ENCODE results near the gene DAP. TPM values are rescaled to one million over a fixed set of nuclear protein-coding genes. Genes with fewer than 3 reads are reported as not detected.

Gene DAP
- total and polyA plus RNA-seq, 2 experiments from 2014 or later = 52.9 to 255 TPM

GRCh38 chr5:10679336-10679988 lies 81.6 kb downstream of the DAP start:
- Histone ChIP-seq H3K4me1 (ENCODE audit: insufficient read depth) (no peaks in the 10 kb centered on the region; the same call in 1 of the 2 replicates), H4K20me1 (ENCODE audit: insufficient read depth) (no peaks in the 10 kb centered on the region), H3K27me3 (replicated peaks; ENCODE audit: insufficient read depth) (no peaks in the 10 kb centered on the region), H2AFZ (no peak overlapping the region), H3K27ac (no peak overlapping the region), H3F3A (ENCODE audit: insufficient read depth) (0 out of 2 replicates have a peak, but pooled peaks cover 3% of the 10 kb centered on the region), H3K36me3 (ENCODE audit: low read depth) (peaks cover 19% of the 10 kb centered on the region), H3K9ac (no peak overlapping the region), H3K9me2 (ENCODE audit: insufficient read depth) (no peaks in the 10 kb centered on the region), H3K79me2 (ENCODE audit: insufficient read depth) (peaks cover 2% of the 10 kb centered on the region; the same call in 1 of the 2 replicates), H3K9me3 (ENCODE audit: low read depth) (no peaks in the 10 kb centered on the region), H3K4me3 (no peak overlapping the region), H3K4me2 (ENCODE audit: unreplicated experiment) (no peak overlapping the region)
- 92% methylated on average over 15 of the region's 15 CpGs for WGBS, 2 experiments (ENCODE audit: low coverage in 1 of 2, low lambda C conversion rate in 2 of 2, missing lambda C conversion rate in 2 of 2)
- no peak for DNase-seq
- in situ Hi-C loops (cut with MboI) = loop anchor here (25.0 kb wide), 2 partner anchors 508 to 1333 kb away; no protein-coding TSS in a partner anchor
- TF ChIP-seq EZH2phosphoT487 (IDR thresholded peaks at IDR 0.05; ENCODE audit: insufficient read depth, low read depth) (no peak), EZH2 (IDR thresholded peaks at IDR 0.05; ENCODE audit: insufficient read depth, poor library complexity, severe bottlenecking) (no peak)

- peaks cover 19% of the 10 kb centered on the region for H3K36me3 ChIP-seq (ENCODE audit: low read depth)
- in situ Hi-C loops (cut with MboI) = loop anchor here (25.0 kb wide), 2 partner anchors 509 to 1334 kb away; no protein-coding TSS in a partner anchor
- TF ChIP-seq EZH2 (IDR thresholded peaks at IDR 0.05; ENCODE audit: insufficient read depth, poor library complexity, severe bottlenecking) (no peak), EZH2phosphoT487 (IDR thresholded peaks at IDR 0.05; ENCODE audit: insufficient read depth, low read depth) (no peak)
- no peak overlapping the region for H3K9ac ChIP-seq
- H3K9me3 ChIP-seq (ENCODE audit: low read depth) = no peaks in the 10 kb centered on the region
- H2AFZ ChIP-seq = no peak overlapping the region
- no peak overlapping the region for H3K4me3 ChIP-seq
- H3K27ac ChIP-seq = no peak overlapping the region
- WGBS, 2 experiments (ENCODE audit: low coverage in 1 of 2, low lambda C conversion rate in 2 of 2, missing lambda C conversion rate in 2 of 2) = 79 to 87% methylated on average over 2 of the region's 2 CpGs
- 0 out of 2 replicates have a peak, but pooled peaks cover 3% of the 10 kb centered on the region for H3F3A ChIP-seq (ENCODE audit: insufficient read depth)
- no peaks in the 10 kb centered on the region for H4K20me1 ChIP-seq (ENCODE audit: insufficient read depth)
- no peak overlapping the region for H3K4me2 ChIP-seq (ENCODE audit: unreplicated experiment)
- H3K79me2 ChIP-seq (ENCODE audit: insufficient read depth) = no peaks in the 10 kb centered on the region
- no peaks in the 10 kb centered on the region; the same call in 1 of the 2 replicates for H3K4me1 ChIP-seq (ENCODE audit: insufficient read depth)
- H3K27me3 ChIP-seq (replicated peaks; ENCODE audit: insufficient read depth) = no peaks in the 10 kb centered on the region
- peak; percentile 39 for DNase-seq
- H3K9me2 ChIP-seq (ENCODE audit: insufficient read depth) = no peaks in the 10 kb centered on the region
Observed at GRCh38 chr5:10678244-10678643, 82.8 kb downstream of the DAP start.

GRCh38 chr5:10677533-10677932 lies 83.5 kb downstream of the DAP start:
- in situ Hi-C loops (cut with MboI) = loop anchor here (25.0 kb wide), 2 partner anchors 510 to 1335 kb away; no protein-coding TSS in a partner anchor
- WGBS, 2 experiments (ENCODE audit: low coverage in 1 of 2, low lambda C conversion rate in 2 of 2, missing lambda C conversion rate in 2 of 2) = 99% methylated on average over 7 of the region's 7 CpGs

GRCh38 chr5:10676946-10677345 lies 84.1 kb downstream of the DAP start:
- no peak overlapping the region for H2AFZ ChIP-seq
- H3K9me2 ChIP-seq (ENCODE audit: insufficient read depth) = no peaks in the 10 kb centered on the region
- in situ Hi-C loops (cut with MboI) = loop anchor here (25.0 kb wide), 2 partner anchors 510 to 1335 kb away; no protein-coding TSS in a partner anchor
- H4K20me1 ChIP-seq (ENCODE audit: insufficient read depth) = no peaks in the 10 kb centered on the region
- no peaks in the 10 kb centered on the region; the same call in 1 of the 2 replicates for H3K4me1 ChIP-seq (ENCODE audit: insufficient read depth)
- H3K4me3 ChIP-seq = no peak overlapping the region
- no peak overlapping the region for H3K27ac ChIP-seq
- no peaks in the 10 kb centered on the region for H3K79me2 ChIP-seq (ENCODE audit: insufficient read depth)
- no peak for DNase-seq
- H3K9me3 ChIP-seq (ENCODE audit: low read depth) = no peaks in the 10 kb centered on the region
- H3K36me3 ChIP-seq (ENCODE audit: low read depth) = peaks cover 19% of the 10 kb centered on the region
- no peak overlapping the region for H3K4me2 ChIP-seq (ENCODE audit: unreplicated experiment)
- H3K27me3 ChIP-seq (replicated peaks; ENCODE audit: insufficient read depth) = no peaks in the 10 kb centered on the region
- H3F3A ChIP-seq (ENCODE audit: insufficient read depth) = 0 out of 2 replicates have a peak, but pooled peaks cover 3% of the 10 kb centered on the region
- H3K9ac ChIP-seq = no peak overlapping the region
- TF ChIP-seq EZH2phosphoT487 (IDR thresholded peaks at IDR 0.05; ENCODE audit: insufficient read depth, low read depth) (no peak), EZH2 (IDR thresholded peaks at IDR 0.05; ENCODE audit: insufficient read depth, poor library complexity, severe bottlenecking) (no peak)
- WGBS, 2 experiments (ENCODE audit: low coverage in 1 of 2, low lambda C conversion rate in 2 of 2, missing lambda C conversion rate in 2 of 2) = 27 to 51% methylated on average over 1 of the region's 1 CpG

More at GRCh38 chr5:10677533-10677932, 83.5 kb downstream of the DAP start:
- no peak for TF ChIP-seq EZH2 (IDR thresholded peaks at IDR 0.05; ENCODE audit: insufficient read depth, poor library complexity, severe bottlenecking)
- no peak for TF ChIP-seq EZH2phosphoT487 (IDR thresholded peaks at IDR 0.05; ENCODE audit: insufficient read depth, low read depth)
- Histone ChIP-seq H3K4me2 (ENCODE audit: unreplicated experiment) (no peak overlapping the region), H3F3A (ENCODE audit: insufficient read depth) (0 out of 2 replicates have a peak, but pooled peaks cover 3% of the 10 kb centered on the region), H3K9me3 (ENCODE audit: low read depth) (no peaks in the 10 kb centered on the region), H2AFZ (no peak overlapping the region), H3K9me2 (ENCODE audit: insufficient read depth) (no peaks in the 10 kb centered on the region), H3K36me3 (ENCODE audit: low read depth) (peaks cover 19% of the 10 kb centered on the region), H3K79me2 (ENCODE audit: insufficient read depth) (no peaks in the 10 kb centered on the region), H3K27me3 (replicated peaks; ENCODE audit: insufficient read depth) (no peaks in the 10 kb centered on the region), H3K4me1 (ENCODE audit: insufficient read depth) (no peaks in the 10 kb centered on the region; the same call in 1 of the 2 replicates), H3K27ac (no peak overlapping the region), H3K9ac (no peak overlapping the region), H3K4me3 (no peak overlapping the region), H4K20me1 (ENCODE audit: insufficient read depth) (no peaks in the 10 kb centered on the region)
- no peak for DNase-seq

Measured in GM23248 (cell line).